Urinary bladder (tissue), 4 donors: ENCODE results near the gene PIGT. TPM values are rescaled to one million over a fixed set of nuclear protein-coding genes. Genes with fewer than 3 reads are reported as not detected.
"Not testable (repeated sequence)": the region's sequence is repeated elsewhere in the genome, so short reads cannot be mapped to it uniquely, and the experiment has no call there.

Experiments used
- DNase-seq: peaks from one replicate; pipeline ENCODE4 v3.0.0-alpha.2; 2015; ENCODE audit errors: extremely low spot score
- H3K27ac ChIP-seq: one replicate; pipeline ENCODE4 v1.5.1; 2013; ENCODE audit warnings: low read depth, mild to moderate bottlenecking, moderate library complexity
- H3K36me3 ChIP-seq: one replicate; pipeline ENCODE4 v1.6.1; 2013; ENCODE audit warnings: mild to moderate bottlenecking, moderate library complexity; ENCODE audit not compliant: insufficient read depth
- H3K4me1 ChIP-seq: one replicate; pipeline ENCODE4 v1.6.1; 2013; ENCODE audit warnings: mild to moderate bottlenecking, moderate library complexity; ENCODE audit not compliant: insufficient read depth
- H3K4me3 ChIP-seq: one replicate; pipeline ENCODE4 v1.5.1; 2013; ENCODE audit warnings: low read depth, low read length
- WGBS: extraction: QIAGEN DNeasy Blood & Tissue Kit; methylation state at CpG from one replicate; pipeline ENCODE4 v1.1.7; 2013; 5-methylcytosine and 5-hydroxymethylcytosine counted together
- polyA plus RNA-seq: library from polyadenylated mRNA; stranded (reverse); fragments of 200-250 nt; gene quantifications from one replicate; pipeline ENCODE4 v1.2.3, GENCODE V29; 2013
- small RNA-seq: library from RNA; depleted of rRNA; stranded (forward); fragments of <200 nt; gene quantifications from one replicate; pipeline ENCODE3, GENCODE V24; 2014
- total RNA-seq: library from RNA; depleted of rRNA; stranded (reverse); fragments of >200 nt; gene quantifications from one replicate; pipeline ENCODE4 v1.2.3, GENCODE V29; 2014
- donor health status: healthy with polysubstance abuse.
- donor health status: healthy.

The PIGT gene
- total and polyA plus RNA-seq, 2 donors = 30.5 to 121 TPM

DNA sequence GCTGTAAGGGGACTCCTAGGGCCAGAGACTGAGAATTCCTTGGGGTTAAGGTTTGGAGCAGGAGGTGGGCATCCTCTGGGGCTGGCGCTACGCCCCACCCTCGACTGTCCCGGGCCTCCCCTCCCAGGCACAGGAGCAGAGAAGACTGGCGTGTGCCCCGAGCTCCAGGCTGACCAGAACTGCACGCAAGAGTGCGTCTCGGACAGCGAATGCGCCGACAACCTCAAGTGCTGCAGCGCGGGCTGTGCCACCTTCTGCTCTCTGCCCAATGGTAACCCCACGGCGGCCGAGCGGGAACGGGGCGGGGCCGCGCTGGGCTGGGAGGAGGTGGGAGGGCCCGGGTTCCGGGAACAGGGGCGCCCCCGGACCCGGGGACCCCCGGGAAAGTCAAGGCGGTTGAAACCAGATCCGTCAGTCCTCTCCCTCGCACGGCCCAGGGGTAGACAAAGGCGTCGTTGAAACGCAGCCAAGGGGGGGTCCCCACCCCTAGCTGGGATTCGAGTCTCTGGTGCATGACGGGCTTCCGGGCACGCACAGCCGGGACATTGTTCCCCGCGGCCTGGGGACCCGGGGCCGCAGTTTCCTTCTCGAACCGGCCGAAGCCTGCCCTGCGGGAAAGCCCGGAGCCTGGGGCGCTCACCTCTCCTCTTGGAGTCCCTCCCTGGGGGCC lies 54.5 kb downstream of the PIGT start:
- no peaks in the 10 kb centered on the region for H3K4me1 ChIP-seq
- peak overlapping the region; percentile 58 for H3K27ac ChIP-seq
- H3K4me3 ChIP-seq = peak overlapping the region; percentile 52
- H3K36me3 ChIP-seq = no peaks in the 10 kb centered on the region
- WGBS = under 1% methylated on average over 50 of the region's 50 CpGs
- no peak for DNase-seq

DNA sequence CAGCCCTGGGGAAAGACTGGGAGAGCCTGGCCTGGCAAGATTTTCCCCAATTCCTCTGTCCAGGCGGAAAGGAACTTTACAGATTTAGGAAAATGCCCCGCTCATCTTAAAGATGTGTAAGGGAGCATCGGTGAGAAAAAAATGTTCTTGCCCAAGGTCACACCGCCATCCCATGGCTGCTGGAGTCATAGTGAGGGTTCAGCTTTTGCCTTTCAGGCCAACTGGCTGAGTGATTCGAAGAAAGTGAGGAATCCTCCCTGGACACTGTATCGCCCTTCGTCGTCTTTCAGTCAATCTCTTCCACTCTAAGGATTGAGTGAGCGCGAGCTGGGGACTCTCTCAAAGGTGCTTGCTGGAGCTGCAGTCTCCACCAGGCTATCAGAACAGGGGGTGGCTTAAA lies 55.0 kb downstream of the PIGT start:
- Histone ChIP-seq H3K4me3 (peak overlapping the region; percentile 52), H3K4me1 (no peaks in the 10 kb centered on the region), H3K36me3 (no peaks in the 10 kb centered on the region), H3K27ac (peak overlapping the region; percentile 58)
- WGBS = 22% methylated on average over 10 of the region's 10 CpGs
- no peak for DNase-seq

DNA sequence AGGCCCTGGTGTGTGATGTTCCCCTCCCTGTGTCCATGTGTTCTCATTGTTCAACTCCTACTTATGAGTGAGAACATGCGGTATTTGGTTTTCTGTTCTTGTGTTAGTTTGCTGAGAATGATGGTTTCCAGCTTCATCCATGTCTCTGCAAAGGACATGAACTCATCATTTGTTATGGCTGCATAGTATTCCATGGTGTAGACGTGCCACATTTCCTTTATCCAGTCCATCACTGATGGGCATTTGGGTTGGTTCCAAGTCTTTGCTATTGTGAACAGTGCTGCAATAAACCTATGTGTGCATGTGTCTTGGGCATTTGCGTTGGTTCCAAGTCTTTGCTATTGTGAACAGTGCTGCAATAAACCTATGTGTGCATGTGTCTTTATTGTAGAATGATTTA lies 56.3 kb downstream of the PIGT start:
- DNase-seq, H3K4me3 ChIP-seq, H3K4me1 ChIP-seq, H3K27ac ChIP-seq, H3K36me3 ChIP-seq: not testable (repeated sequence)
- WGBS = 90% methylated on average over 3 of the region's 3 CpGs

Small RNA genes lying within 50 kb of the gene (small RNA-seq; reads per million reads assigned to genes)
- not detected for gene MIR6812

Other genes with a start within 250 kb of the PIGT start
- not detected for gene PI3, start 241.2 kb upstream of the PIGT start, total RNA-seq
- gene PI3, start 241.2 kb upstream of the PIGT start, polyA plus RNA-seq = not detected
- gene SEMG1, start 209.1 kb upstream of the PIGT start, total RNA-seq = not detected
- not detected for gene SEMG1, start 209.1 kb upstream of the PIGT start, polyA plus RNA-seq
- not detected for gene SEMG2, start 194.8 kb upstream of the PIGT start, total RNA-seq
- not detected for gene SEMG2, start 194.8 kb upstream of the PIGT start, polyA plus RNA-seq
- 6.8 TPM for gene SLPI, start 161.6 kb upstream of the PIGT start, total RNA-seq
- gene SLPI, start 161.6 kb upstream of the PIGT start, polyA plus RNA-seq = 1,815 TPM
- gene RBPJL, start 109.3 kb upstream of the PIGT start, total RNA-seq = not detected
- gene RBPJL, start 109.3 kb upstream of the PIGT start, polyA plus RNA-seq = not detected
- gene MATN4, start 107.8 kb upstream of the PIGT start, total RNA-seq = 1.5 TPM
- gene MATN4, start 107.8 kb upstream of the PIGT start, polyA plus RNA-seq = 0.58 TPM
- 28.9 TPM for gene SDC4, start 67.7 kb upstream of the PIGT start, total RNA-seq
- gene SDC4, start 67.7 kb upstream of the PIGT start, polyA plus RNA-seq = 110 TPM
- gene SYS1, start 53.0 kb upstream of the PIGT start, total RNA-seq = 19.5 TPM
- 39.4 TPM for gene SYS1, start 53.0 kb upstream of the PIGT start, polyA plus RNA-seq
- 0.69 TPM for gene TP53TG5, start 37.8 kb upstream of the PIGT start, total RNA-seq
- 0.96 TPM for gene TP53TG5, start 37.8 kb upstream of the PIGT start, polyA plus RNA-seq
- 15.5 TPM for gene DBNDD2, start 7.9 kb upstream of the PIGT start, total RNA-seq
- 194 TPM for gene DBNDD2, start 7.9 kb upstream of the PIGT start, polyA plus RNA-seq
- gene WFDC2, start 53.6 kb downstream of the PIGT start, total RNA-seq = not detected
- gene WFDC2, start 53.6 kb downstream of the PIGT start, polyA plus RNA-seq = 430 TPM
- not detected for gene SPINT3, start 99.5 kb downstream of the PIGT start, total RNA-seq
- not detected for gene SPINT3, start 99.5 kb downstream of the PIGT start, polyA plus RNA-seq
- gene WFDC6, start 123.3 kb downstream of the PIGT start, total RNA-seq = not detected
- not detected for gene WFDC6, start 123.3 kb downstream of the PIGT start, polyA plus RNA-seq
- gene EPPIN, start 131.3 kb downstream of the PIGT start, total RNA-seq = not detected
- gene EPPIN, start 131.3 kb downstream of the PIGT start, polyA plus RNA-seq = not detected
- gene WFDC8, start 163.1 kb downstream of the PIGT start, total RNA-seq = not detected
- gene WFDC8, start 163.1 kb downstream of the PIGT start, polyA plus RNA-seq = not detected
- not detected for gene WFDC10A, start 213.6 kb downstream of the PIGT start, total RNA-seq
- not detected for gene WFDC10A, start 213.6 kb downstream of the PIGT start, polyA plus RNA-seq
- gene WFDC9, start 215.1 kb downstream of the PIGT start, total RNA-seq = not detected
- not detected for gene WFDC9, start 215.1 kb downstream of the PIGT start, polyA plus RNA-seq